ENCODE data around the gene SMARCE1.

The SMARCE1 gene

DNA sequence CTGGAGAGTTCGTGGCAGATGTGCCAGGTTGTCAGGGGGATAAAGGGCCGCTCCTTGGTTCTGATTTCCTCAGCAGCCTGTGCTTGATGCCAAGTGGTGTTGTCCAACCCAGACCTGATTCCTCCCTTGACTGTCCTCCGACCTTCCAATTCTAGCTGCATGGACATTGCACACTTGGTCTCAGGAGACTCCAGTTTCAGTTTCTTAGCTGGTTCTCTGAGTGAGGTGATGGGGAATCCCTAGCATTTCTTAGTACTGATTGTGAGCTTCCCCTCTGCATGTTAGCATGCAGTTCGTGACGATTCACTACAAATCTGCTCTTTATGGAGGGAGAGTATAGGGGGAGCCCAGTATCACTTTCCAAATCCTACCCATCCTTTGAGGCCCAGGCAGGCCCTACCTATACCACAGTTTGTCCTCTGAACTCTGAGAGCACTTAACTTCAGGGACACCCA, 70.0 kb downstream of the SMARCE1 start:
- DNase-seq = no peak

GRCh38 chr17:40576113-40576740, 71.4 kb downstream of the SMARCE1 start:
- no peak for DNase-seq

All from central memory CD4-positive, alpha-beta T cell (primary cell).